Thoracic aorta (tissue), 2 donors: ENCODE measurements around the gene PLK1. TPM values are rescaled to one million over a fixed set of nuclear protein-coding genes. Genes with fewer than 3 reads are reported as not detected.
"Not testable (repeated sequence)": the region's sequence is repeated elsewhere in the genome, so short reads cannot be mapped to it uniquely, and the experiment has no call there.

Source experiments
- ATAC-seq: fragments of 150-250 bp; one replicate; pipeline ENCODE4 v1.8.0; 2017; ENCODE audit warnings: low read depth; ENCODE audit not compliant: insufficient number of reproducible peaks, low FRiP score
- DNase-seq: peaks from one replicate; pipeline ENCODE4 v3.0.0-alpha.2; 2020; ENCODE audit warnings: low spot score
- H3K27ac ChIP-seq, 2 donors: fragments of 200-600 bp; sonication (generic); 1 replicate in 1 of 2; 2 replicates in 1 of 2; pipeline ENCODE4 v1.5.1; 2016; ENCODE audit warnings: mild to moderate bottlenecking in 2 of 2, moderate library complexity in 2 of 2
- H3K27me3 ChIP-seq: fragments of 200-600 bp; sonication (generic); replicated peaks from 2 replicates; pipeline ENCODE4 v1.6.0; 2016; ENCODE audit warnings: mild to moderate bottlenecking; ENCODE audit not compliant: insufficient read depth
- H3K36me3 ChIP-seq: fragments of 200-600 bp; sonication (generic); one replicate; pipeline ENCODE4 v1.5.1; 2016
- H3K4me1 ChIP-seq, 2 donors: fragments of 200-600 bp; sonication (generic); 1 replicate in 1 of 2; 2 replicates in 1 of 2; pipeline versions ENCODE4 v1.5.1 to v1.6.0; 2016; ENCODE audit warnings: low read depth in 2 of 2, mild to moderate bottlenecking in 1 of 2; ENCODE audit not compliant: control insufficient read depth in 1 of 2
- H3K4me3 ChIP-seq: fragments of 200-600 bp; sonication (generic); 2 replicates; pipeline ENCODE4 v1.5.1; 2016; ENCODE audit warnings: mild to moderate bottlenecking
- H3K9me3 ChIP-seq: fragments of 200-600 bp; sonication (generic); 2 replicates; pipeline ENCODE4 v1.5.1; 2016
- total RNA-seq, 2 donors: library from RNA; depleted of rRNA; stranded (reverse); fragments of >200 nt; gene quantifications; one replicate each; pipeline versions ENCODE4 v1.1.0 to v1.2.3, GENCODE V29; 2016
- TF ChIP-seq, protein P1 (sequence below): fragments of 200-600 bp; sonication (generic); IDR thresholded peaks from one replicate; pipeline ENCODE4 v1.5.1; 2019; ENCODE audit warnings: antibody characterized with exemption

Gene PLK1
- total RNA-seq, 2 donors from 2014 or later, result 1.2 to 7.2 TPM

DNA sequence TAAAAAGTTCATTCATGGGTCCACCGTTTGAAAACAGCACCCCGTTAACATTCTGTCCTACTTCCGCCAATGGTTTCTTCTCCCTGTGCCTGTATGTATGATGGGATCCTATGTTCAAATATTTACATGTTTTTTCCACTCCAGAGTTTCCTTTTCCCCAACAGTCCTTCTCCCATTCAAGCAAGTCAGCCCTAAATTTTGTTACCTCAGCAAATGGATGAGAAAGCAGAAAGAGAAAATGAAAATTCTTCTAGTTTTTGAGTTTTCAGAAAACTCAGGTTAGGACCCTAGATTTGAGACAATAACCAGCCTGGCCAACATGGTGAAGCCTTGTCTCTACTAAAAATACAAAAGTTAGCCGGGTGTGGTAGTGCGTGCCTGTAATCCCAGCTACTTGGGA is 37.8 kb downstream of the PLK1 start:
- no peaks in the 10 kb centered on the region for H3K9me3 ChIP-seq
- H3K36me3 ChIP-seq, result no peaks in the 10 kb centered on the region
- H3K27ac ChIP-seq, result no peak overlapping the region
- no peak for DNase-seq
- H3K27me3 ChIP-seq, result peaks cover 4% of the 10 kb centered on the region
- ATAC-seq, result no peak
- TF ChIP-seq, protein P1, sequence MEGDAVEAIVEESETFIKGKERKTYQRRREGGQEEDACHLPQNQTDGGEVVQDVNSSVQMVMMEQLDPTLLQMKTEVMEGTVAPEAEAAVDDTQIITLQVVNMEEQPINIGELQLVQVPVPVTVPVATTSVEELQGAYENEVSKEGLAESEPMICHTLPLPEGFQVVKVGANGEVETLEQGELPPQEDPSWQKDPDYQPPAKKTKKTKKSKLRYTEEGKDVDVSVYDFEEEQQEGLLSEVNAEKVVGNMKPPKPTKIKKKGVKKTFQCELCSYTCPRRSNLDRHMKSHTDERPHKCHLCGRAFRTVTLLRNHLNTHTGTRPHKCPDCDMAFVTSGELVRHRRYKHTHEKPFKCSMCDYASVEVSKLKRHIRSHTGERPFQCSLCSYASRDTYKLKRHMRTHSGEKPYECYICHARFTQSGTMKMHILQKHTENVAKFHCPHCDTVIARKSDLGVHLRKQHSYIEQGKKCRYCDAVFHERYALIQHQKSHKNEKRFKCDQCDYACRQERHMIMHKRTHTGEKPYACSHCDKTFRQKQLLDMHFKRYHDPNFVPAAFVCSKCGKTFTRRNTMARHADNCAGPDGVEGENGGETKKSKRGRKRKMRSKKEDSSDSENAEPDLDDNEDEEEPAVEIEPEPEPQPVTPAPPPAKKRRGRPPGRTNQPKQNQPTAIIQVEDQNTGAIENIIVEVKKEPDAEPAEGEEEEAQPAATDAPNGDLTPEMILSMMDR, result no peak
- H3K4me1 ChIP-seq, result no peaks in the 10 kb centered on the region
- H3K4me3 ChIP-seq, result no peak overlapping the region

DNA sequence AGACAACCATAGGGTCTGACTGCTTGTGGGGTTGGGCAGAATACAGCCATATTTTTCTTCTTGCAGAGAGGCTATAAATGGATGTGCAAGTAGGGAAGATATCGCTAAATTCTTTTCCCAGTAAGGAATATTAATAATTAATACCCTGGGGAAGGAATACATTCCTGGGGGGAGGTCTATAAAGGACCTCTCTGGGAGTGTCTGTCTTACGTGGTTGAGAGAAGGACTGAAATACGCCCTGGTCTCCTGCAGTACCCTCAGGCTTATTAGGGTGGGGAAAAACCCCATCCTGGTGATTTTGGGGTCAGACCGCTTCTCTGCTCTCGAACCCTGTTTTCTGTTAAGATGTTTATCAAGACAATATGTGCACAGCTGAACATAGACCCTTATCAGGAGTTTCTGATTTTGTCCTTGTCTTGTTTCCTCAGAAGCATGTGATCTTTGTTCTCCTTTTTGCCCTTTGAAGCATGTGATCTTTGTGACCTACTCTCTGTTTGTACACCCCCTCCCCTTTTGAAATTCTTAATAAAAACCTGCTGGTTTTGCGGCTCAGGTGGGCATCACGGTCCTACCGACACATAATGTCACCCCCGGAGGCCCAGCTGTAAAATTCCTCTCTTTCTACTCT is 44.0 kb downstream of the PLK1 start:
- not testable (repeated sequence) for H3K27me3 ChIP-seq, ATAC-seq, H3K4me3 ChIP-seq, H3K36me3 ChIP-seq, H3K9me3 ChIP-seq, H3K4me1 ChIP-seq, H3K27ac ChIP-seq, DNase-seq

DNA sequence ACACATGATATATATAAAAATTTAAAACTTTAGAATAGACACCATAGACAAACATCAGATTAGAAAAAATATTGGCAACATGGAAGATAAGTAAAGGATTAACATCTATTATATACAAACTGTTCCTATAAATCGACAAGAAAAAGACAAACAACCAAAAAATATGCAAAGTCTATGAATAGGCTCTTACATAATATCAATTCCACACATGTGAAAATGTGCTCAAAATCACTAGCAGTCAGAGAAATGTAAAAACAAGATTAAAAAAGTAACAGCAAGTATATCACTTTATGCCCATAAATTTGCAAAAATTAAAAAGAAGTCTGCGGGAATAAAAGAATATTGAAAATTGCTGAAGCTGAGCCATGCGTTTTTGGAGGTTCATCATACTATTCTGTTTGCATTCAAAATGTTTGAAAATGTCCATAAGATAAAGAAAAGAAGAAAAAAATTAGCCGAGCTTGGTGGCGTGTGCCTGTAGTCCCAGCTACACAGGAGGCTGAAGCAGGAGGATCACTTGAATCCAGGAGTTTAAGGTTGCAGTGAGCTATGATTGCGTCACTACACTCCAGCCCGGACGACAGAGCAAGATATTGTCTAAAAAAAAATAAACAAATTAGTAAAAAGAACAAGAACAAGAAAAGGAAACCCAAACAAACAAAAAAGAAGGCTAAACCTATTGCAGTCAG is 45.6 kb downstream of the PLK1 start:
- ATAC-seq (no peak), DNase-seq (no peak)
- H3K9me3 ChIP-seq, result peaks cover 2% of the 10 kb centered on the region
- TF ChIP-seq, protein P1, result no peak
- H3K27ac ChIP-seq, result no peak overlapping the region
- H3K27me3 ChIP-seq, result no peaks in the 10 kb centered on the region
- H3K36me3 ChIP-seq, result no peaks in the 10 kb centered on the region
- no peak overlapping the region for H3K4me3 ChIP-seq
- no peaks in the 10 kb centered on the region for H3K4me1 ChIP-seq

DNA sequence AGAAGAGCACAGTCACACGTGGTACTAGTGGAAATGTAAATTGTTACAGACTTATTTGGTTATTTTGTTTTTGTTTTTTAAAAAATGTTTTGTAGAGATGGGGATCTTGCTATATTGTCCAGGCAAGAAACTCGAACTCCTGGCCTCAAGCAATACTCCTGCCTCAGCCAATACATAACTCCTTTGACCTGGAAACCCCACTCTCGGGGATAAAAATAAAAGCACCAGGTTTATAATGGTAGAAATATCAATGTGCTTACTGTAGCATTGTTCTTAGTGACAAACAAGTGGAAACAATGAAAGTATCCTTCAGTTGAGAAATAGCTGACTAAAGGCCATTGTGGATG is 46.1 kb downstream of the PLK1 start:
- TF ChIP-seq, protein P1, result no peak
- ATAC-seq, result no peak
- Histone ChIP-seq H3K27me3 (no peaks in the 10 kb centered on the region), H3K36me3 (no peaks in the 10 kb centered on the region), H3K4me3 (no peak overlapping the region), H3K27ac (no peak overlapping the region), H3K4me1 (no peaks in the 10 kb centered on the region), H3K9me3 (peaks cover 2% of the 10 kb centered on the region)
- DNase-seq, result no peak

DNA sequence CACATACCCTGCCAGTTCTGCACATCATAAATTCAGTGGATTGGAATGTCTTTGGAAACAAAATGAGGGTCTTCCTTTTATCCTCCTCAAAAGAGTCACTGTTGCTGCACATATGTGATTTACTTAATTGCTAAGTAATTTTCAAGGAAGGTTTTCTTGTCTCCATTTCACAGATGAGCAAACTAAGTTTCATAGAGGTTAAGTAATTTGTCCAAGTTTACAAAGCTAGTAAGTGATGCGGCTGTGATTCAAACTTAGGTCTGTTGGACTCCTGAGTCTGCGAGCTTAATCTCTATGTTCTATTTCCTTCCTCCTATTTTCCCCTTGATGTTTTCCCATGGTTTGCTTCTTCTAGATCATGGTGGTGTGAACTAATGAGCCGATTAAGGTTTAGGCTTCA is 48.0 kb downstream of the PLK1 start:
- Histone ChIP-seq H3K4me3 (no peak overlapping the region), H3K27ac (no peak overlapping the region), H3K4me1 (no peaks in the 10 kb centered on the region), H3K27me3 (no peaks in the 10 kb centered on the region), H3K36me3 (no peaks in the 10 kb centered on the region), H3K9me3 (peaks cover 2% of the 10 kb centered on the region)
- no peak for DNase-seq
- TF ChIP-seq, protein P1, result no peak
- no peak for ATAC-seq

DNA sequence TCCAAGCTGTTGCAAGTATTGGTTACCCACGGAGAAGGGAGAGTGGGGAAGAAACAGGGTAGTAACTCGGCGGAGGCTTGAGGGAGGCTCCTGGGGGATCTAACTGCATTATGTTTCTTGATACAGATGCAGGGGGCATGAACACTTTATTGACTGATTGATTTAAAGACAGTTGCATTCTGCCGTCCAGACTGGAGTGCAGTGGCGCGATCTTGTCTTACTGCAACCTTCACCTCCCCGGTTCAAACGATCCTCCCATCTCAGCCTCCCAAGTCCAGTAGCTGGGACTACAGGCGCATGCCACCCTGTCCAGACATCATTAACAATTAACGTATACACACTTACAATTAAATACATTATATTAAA is 49.4 kb downstream of the PLK1 start:
- Histone ChIP-seq H3K9me3 (no peaks in the 10 kb centered on the region), H3K27ac (no peak overlapping the region), H3K4me1 (no peaks in the 10 kb centered on the region), H3K36me3 (no peaks in the 10 kb centered on the region), H3K4me3 (no peak overlapping the region), H3K27me3 (no peaks in the 10 kb centered on the region)
- DNase-seq, result no peak
- TF ChIP-seq, protein P1, result no peak
- no peak for ATAC-seq
